AG04450 (cell line): Measurements from ENCODE around the gene TCF7L1. TPM values are rescaled to one million over a fixed set of nuclear protein-coding genes. Genes with fewer than 3 reads are reported as not detected.

ENCODE experiments used
- CTCF ChIA-PET: fragments of 300-600, 350-600 bp; formaldehyde crosslinking; extraction: SDS; loops from one replicate; lab custom pipeline; 2022; ENCODE audit warnings: antibody characterized with exemption, inconsistent platforms; lab: Charles Lee
- POLR2A ChIA-PET: fragments of 350-600 bp; formaldehyde crosslinking; extraction: SDS; loops from one replicate; lab custom pipeline; 2021; ENCODE audit warnings: antibody characterized with exemption, inconsistent platforms; lab: Yijun Ruan, JAX
- DNase-seq: peaks from one replicate; pipeline ENCODE4 v3.0.0-alpha.2; 2011; ENCODE audit warnings: low read depth, low spot score
- H3K27ac ChIP-seq: one replicate; pipeline ENCODE4 v1.5.1; 2012; ENCODE audit warnings: low read depth, low read length, control low read depth
- H3K27me3 ChIP-seq: one replicate; pipeline ENCODE4 v1.6.0; 2012; ENCODE audit warnings: low read length; ENCODE audit not compliant: control insufficient read depth, insufficient read depth
- H3K4me3 ChIP-seq: 2 replicates; pipeline ENCODE4 v1.5.1; 2011; ENCODE audit warnings: mild to moderate bottlenecking, low read depth, low read length, control low read depth
- H3K9me3 ChIP-seq: 2 replicates; pipeline ENCODE4 v1.5.1; 2012; ENCODE audit warnings: low read length; ENCODE audit not compliant: control insufficient read depth, insufficient read depth
- polyA plus RNA-seq: library from polyadenylated mRNA; depleted of rRNA; stranded (reverse); fragments of >200 nt; gene quantifications from 2 replicates; pipeline ENCODE4 v1.2.3, GENCODE V29; 2011
- TF ChIP-seq, protein P1 (sequence below): IDR thresholded peaks from 2 replicates; pipeline ENCODE4 v1.5.1; 2011; ENCODE audit warnings: low read depth, low read length, control low read depth, inconsistent platforms

Gene TCF7L1
- polyA plus RNA-seq, 1 experiment: 2.7 TPM

DNA sequence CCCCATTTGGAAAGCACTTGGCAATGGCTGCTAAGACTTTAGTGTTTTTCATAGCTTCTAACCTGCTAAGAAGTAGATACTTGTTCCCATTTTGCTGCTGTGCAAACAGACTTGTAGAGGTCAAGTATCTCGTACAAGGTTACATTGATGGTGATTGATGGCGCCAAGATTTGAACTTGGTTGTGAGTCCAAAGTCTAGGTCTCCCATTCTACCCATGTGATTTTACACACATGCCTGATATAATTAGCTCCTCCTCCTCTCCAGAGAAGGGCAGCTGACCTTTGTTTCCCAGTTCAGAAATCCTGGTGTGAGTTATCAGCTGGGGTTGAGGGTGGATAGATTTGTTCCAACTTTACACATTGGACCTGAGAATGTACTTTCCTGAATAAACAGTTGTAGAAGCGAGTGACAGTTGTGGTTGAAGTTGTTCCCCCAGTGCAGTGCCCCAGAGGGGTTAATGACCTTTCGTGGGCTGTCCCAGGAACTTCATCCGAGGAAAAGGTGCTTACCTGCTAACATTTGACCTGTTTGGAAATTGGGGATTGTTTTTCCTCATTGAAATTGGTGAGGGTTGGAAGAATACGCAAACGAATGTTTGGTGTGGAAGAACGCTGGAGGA is 10.4 kb downstream of the TCF7L1 start:
- CTCF ChIA-PET: interaction anchor here (1.4 to 2.3 kb wide), 2 partner anchors 11 to 141 kb away, joined by 4 to 9 read pairs; partner anchors contain the start of gene TCF7L1
- POLR2A ChIA-PET: interaction anchor here (0.7 kb wide), 2 partner anchors 18 to 134 kb away, joined by 3 to 4 read pairs; no protein-coding TSS in a partner anchor
- Histone ChIP-seq H3K27me3 (no peaks in the 10 kb centered on the region), H3K27ac (no peak overlapping the region), H3K4me3 (no peak overlapping the region), H3K9me3 (no peaks in the 10 kb centered on the region)
- no peak for DNase-seq
- TF ChIP-seq, protein P1, sequence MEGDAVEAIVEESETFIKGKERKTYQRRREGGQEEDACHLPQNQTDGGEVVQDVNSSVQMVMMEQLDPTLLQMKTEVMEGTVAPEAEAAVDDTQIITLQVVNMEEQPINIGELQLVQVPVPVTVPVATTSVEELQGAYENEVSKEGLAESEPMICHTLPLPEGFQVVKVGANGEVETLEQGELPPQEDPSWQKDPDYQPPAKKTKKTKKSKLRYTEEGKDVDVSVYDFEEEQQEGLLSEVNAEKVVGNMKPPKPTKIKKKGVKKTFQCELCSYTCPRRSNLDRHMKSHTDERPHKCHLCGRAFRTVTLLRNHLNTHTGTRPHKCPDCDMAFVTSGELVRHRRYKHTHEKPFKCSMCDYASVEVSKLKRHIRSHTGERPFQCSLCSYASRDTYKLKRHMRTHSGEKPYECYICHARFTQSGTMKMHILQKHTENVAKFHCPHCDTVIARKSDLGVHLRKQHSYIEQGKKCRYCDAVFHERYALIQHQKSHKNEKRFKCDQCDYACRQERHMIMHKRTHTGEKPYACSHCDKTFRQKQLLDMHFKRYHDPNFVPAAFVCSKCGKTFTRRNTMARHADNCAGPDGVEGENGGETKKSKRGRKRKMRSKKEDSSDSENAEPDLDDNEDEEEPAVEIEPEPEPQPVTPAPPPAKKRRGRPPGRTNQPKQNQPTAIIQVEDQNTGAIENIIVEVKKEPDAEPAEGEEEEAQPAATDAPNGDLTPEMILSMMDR: no peak

DNA sequence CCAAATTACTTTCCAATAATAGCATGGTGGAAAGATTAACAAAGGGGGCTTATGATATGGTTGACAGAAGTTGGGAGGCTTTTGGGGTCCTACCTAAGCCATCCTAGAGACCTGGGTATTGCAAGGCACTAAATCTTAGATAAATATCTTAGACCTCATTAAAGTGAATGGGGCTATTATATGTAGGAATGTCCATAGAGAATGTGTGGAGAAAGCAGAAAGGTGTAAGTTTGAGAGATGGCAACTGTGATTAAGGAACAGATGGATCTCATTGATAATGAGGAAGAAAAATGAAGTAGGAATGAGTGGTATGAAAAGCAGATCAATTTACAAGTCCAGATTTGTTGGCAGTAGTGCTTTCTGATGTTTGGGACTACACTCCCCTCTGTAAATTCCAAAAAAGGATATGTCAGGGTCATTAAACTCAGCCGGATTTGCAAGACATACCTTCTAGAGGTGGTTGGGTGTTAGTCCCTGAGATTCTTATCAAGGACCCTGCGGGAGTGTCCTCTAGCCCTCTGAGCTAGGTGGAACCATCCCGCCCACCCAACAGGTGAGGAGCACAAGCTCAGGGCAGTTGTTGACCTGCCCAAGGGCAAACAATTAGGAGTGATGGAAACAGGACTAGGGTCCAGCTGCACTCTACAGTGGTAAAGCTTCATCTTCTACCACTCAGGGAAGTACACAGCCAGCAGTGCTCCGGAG is 12.1 kb downstream of the TCF7L1 start:
- DNase-seq: no peak
- TF ChIP-seq, protein P1: no peak
- Histone ChIP-seq H3K27ac (no peak overlapping the region), H3K9me3 (no peaks in the 10 kb centered on the region), H3K27me3 (no peaks in the 10 kb centered on the region), H3K4me3 (no peak overlapping the region)
- POLR2A ChIA-PET: no interaction called here
- CTCF ChIA-PET: no interaction called here

DNA sequence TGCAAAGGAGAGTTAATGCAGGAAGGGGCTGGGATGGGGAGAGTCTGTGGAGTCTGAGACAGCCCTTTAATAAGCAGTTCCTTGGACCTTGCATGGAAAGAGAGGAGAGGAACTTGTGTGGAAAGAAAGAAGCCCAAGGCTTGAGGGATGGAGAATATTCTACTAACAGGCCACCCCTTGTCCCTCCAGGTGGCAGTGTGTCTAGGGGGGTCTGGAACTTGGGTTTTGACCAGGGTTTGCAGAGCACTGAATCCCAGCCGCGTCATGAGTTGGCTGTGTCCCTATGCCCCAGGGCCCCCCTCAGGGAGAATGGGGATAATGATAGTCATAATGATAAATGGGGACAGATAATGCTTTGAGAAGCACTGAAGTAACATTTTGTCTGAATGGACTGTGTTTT is 15.0 kb downstream of the TCF7L1 start:
- no peaks in the 10 kb centered on the region for H3K27me3 ChIP-seq
- POLR2A ChIA-PET: no interaction called here
- TF ChIP-seq, protein P1: no peak
- H3K27ac ChIP-seq: no peak overlapping the region
- CTCF ChIA-PET: no interaction called here
- H3K4me3 ChIP-seq: no peak overlapping the region
- H3K9me3 ChIP-seq: no peaks in the 10 kb centered on the region
- no peak for DNase-seq

DNA sequence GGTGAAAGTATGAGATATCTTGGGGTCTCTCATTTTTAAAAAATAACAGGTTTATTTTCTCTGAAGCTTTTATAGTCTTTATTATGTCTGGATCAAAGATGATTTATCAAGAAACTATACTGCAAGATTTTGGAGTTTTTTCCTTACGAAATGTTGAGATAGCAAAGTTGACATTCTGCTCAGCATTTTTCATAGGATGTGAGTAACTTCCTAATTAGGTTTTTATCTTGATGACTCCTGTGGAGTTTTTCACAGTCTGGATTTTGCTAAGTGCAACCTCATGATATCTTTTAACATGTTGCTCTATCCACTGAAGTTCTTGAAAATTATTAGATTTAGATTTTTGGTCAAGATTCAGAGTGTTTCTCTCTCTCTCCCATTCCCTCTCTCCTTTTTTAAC is 17.8 kb downstream of the TCF7L1 start:
- TF ChIP-seq, protein P1: no peak
- no peaks in the 10 kb centered on the region for H3K9me3 ChIP-seq
- H3K27ac ChIP-seq: no peak overlapping the region
- ChIA-PET CTCF (interaction anchor here (0.6 to 2.0 kb wide), 3 partner anchors 9 to 115 kb away, joined by 4 to 8 read pairs (median 5); no protein-coding TSS in a partner anchor), POLR2A (no interaction called here)
- H3K27me3 ChIP-seq: peaks cover 2% of the 10 kb centered on the region
- no peak for DNase-seq
- H3K4me3 ChIP-seq: no peak overlapping the region

DNA sequence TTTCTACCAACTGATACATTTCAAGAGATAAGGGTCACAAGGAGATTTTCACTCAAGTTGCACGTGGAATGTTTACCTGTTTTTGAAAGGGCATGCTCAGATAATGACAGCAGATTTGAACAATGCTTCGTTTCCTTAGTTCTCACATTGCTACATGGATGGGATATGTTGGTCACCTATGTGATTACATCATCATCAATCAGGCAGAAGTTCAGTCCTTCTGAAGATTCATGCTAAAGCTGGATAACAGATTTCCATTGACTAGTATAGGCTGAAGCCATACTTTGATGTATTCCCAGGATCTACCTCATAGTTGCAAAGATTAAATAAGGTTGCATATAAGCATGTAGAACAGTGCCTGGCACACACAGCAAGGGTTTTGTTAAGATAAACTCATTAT is 19.7 kb downstream of the TCF7L1 start:
- no peak overlapping the region for H3K4me3 ChIP-seq
- DNase-seq: no peak
- no peak overlapping the region for H3K27ac ChIP-seq
- H3K27me3 ChIP-seq: peaks cover 2% of the 10 kb centered on the region
- ChIA-PET CTCF (no interaction called here), POLR2A (interaction anchor here (0.7 kb wide), 1 partner anchor 417 kb away, joined by 6 read pairs; no protein-coding TSS in a partner anchor)
- TF ChIP-seq, protein P1: no peak
- no peaks in the 10 kb centered on the region for H3K9me3 ChIP-seq
